GM19395 (cell line): ENCODE measurements around the gene NEK5.
"Not testable (repeated sequence)": the region's sequence is repeated elsewhere in the genome, so short reads cannot be mapped to it uniquely, and the experiment has no call there.

Experiments
- ATAC-seq: cut with Tn5 transposase; IDR thresholded peaks from one replicate; pipeline ENCODE4 v1.9.1; 2021; ENCODE audit warnings: mild to moderate bottlenecking, moderate library complexity; ENCODE audit not compliant: unreplicated experiment

NEK5 gene

DNA sequence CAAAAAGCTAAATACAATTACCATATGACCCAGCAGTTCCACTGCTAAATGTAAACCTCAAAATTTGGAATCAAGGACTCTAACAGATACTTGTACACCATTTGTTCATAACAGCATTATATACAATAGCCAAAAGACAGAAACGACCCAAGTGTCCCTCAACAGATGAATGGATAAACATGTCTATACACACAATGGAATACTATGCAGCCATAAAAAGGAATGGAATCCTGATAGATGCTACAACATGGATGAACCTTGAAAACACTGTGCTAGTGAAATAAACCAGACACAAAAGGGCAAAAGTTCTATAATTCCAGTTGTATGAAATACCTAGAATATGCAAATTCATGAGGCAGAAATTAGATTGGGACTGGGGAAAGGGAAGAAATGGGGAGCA, 18.4 kb upstream of the NEK5 start:
- ATAC-seq, result no peak

DNA sequence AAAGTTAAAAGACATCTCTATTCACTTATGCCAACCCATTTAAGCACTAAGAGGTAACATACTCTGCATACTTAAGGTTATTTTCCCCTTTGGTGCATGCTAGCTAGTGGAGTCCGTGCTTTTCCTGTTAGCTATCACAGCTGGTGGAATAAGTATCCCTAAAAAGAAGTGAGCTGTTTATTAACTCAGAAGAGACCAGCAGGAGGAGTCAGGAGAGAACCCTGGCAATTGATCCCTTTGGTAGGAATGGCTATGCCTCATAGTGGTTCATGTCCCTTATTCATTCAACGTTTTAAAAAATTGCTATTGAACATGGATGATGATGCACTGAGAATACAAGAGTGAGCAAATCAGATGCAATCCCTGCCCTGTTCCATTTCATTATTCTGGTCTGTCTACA, 12.4 kb upstream of the NEK5 start:
- no peak for ATAC-seq

DNA sequence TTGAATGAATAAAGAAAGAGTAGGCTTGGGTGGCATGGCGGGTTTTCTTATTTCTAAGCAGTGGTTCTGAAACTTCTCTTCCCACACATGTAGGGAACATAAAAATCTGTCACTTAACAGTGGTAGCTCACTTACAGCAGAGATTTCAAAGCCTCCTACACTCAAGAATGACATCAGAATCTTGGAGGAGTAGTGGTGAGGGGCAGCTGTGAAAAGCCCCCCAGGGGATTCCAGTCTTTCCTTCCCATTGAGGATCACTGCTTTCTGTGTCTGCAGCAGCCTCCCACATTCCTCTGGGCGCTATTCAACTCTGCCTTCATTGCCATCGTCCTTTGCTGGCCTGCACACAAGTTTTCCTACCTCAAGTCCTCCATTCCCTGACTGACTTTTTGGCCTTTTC, 8.6 kb upstream of the NEK5 start:
- no peak for ATAC-seq

DNA sequence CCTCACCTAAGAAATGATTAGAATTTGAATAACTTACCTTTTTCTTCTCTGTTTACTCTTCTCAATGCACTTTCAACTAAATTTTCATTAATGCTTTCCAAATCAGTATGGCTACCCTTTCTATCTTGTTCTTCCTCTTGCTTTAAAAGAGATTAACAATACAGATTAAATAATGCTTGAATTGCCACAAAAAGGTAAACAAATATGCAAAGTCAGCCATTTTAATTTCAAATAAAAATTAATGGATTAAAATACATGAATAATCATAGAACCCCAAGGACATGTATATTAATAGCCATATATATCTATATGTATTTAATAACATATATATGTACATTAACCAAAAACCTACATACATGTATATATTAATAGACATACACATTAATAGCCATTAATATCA, 7.9 kb upstream of the NEK5 start:
- ATAC-seq, result no peak

DNA sequence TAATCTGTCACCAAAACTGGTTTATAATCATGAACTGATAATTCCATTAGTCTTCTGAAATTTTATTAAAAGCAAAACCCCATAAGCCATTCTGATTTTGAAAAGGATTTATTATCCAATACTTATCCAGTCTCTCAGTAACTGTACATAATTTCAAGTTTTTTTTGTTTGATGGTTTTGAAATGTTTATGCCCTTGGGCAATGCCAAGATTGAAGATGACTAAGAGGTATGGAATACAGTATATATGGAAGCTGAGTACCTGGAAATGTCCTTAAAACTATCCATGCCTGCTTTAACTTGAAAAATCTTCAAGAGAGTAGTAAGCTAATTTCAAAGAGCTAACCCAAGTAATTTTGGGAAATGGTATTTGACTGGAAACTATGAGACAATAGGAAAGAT, 1.8 kb upstream of the NEK5 start:
- ATAC-seq, result no peak

DNA sequence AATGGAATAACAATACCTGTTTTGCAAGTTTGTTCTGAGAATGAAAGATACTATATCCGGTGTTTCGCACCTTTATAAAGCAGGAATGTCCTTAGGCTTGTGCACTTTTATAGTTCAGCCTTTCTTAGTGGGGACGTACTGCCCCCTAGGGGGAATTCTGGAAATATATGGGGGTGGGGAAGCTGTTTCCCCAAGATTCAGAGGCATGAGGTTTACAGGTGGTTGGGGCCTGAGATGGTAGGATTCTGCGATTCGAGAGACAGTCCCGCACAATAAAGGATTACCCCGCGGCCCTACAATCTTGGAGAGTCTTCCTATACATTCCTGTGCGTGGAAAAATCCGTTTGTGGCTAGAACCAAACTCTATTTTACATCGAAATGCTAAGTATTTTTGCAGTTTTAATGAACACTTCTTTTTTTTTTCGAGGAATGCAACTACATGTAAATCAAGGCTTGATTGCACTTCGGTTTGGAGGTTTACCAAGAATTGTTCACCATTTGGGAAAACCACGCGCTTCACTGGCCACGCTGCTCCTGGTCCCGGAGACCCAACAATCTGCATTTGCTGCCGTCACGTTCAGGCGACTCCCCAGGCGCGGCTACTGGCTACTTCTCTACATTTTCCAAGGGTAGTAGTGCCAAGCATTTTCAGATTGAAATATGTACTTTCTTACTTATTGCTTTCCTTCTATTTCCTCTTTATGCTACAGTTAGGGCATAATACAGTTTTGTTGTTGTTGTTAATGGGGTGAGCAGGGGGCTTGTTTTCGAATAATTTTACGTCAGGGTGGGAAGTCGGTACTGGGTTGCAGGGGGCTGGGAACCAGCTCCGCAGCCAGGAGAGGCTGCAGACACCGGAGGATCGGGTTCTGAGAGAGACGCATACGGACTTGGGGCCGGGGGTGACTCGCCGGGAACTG, 830 bp downstream of the NEK5 start:
- peak; percentile 64 for ATAC-seq

DNA sequence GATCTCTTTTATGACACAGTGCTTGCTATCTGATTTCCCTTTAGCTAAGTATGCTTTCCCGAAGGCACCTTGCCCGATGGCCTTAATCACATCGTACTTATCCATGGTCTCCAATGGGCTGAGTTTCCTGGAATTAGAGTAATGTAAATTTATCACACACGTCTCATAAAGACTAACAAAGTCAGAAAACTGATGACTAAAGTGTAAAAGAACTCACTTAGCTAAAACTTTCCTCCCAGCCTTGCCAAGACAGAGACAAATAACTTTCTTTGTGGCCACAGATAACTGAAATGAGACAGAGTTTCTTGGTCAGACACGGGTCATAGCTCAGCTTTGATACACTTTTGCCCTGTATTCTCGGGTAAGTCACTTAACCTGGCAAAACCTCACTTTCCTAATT, 1.5 kb downstream of the NEK5 start:
- peak; percentile 27 for ATAC-seq

DNA sequence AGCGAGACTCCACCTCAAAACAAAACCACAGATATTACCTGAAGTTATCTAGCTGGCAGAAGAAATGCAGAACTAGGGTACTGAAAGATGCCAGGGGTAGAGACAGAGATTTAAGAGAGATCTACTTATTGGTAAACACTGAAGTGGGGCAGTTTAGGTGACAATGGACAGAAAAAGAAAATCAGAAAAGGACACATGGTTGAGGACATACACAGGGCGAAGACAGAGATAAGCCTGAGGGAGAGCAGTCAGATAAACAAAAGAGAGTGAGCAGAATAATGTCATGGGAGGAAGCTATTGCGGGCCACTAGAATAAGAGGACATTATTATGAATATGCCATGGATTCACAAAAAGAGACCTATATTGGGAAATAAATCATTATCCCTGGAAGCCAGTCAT, 3.3 kb downstream of the NEK5 start:
- ATAC-seq, result no peak

DNA sequence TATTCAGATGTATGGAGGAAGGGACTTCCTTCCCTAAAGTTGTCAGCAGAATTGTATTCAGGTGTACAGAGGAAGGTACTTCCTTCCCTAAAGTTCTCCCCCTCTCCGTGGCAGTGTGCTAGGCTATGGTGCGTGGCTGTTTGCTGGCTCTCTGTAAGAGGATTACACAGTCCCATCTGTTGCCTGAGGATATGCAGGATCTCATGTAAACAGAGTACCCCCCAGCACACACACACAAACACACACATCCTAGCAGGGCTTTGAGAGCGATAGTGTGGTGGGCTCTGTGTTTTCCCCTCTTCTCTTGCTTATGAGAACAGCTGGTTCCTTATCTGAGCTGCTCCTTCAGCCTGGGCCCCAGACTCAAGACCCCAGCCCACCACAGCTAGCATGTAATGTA, 10.3 kb downstream of the NEK5 start:
- ATAC-seq, result no peak

DNA sequence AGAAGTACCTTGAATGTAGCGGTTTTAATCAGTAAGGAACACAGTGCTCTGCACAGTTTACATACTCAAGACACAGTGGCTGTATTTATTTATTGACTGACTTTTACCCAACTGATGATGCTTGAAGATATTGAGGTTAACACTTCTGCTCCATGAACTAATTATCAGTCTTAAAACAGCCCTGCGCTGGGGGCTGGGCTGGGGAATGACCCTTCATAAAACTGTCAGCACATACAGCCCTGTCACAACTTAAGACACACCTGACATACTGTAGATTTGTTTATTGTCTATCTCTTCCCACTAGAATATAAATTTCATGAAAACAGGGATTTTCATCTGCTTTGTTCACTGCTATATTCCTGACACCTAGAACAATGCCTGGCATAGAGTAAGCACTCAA, 10.8 kb downstream of the NEK5 start:
- no peak for ATAC-seq

DNA sequence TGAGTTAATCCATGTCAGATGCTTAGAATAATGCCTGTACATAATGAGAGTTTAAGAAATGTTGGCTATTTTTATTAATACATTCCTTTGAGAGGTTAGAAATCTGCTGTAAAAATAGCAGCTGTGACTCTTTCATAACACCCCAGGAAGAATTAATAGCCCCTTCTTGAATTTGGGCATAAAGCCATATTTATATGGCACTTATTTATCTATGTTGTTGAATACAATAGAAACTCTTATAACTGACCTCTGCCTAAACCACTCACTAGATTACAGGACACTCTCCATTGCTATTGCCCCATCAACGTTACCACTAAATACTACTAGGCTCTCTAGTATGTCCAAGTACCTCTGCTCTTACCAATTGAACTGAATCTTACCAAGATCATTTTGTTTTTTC, 16.3 kb downstream of the NEK5 start:
- no peak for ATAC-seq

DNA sequence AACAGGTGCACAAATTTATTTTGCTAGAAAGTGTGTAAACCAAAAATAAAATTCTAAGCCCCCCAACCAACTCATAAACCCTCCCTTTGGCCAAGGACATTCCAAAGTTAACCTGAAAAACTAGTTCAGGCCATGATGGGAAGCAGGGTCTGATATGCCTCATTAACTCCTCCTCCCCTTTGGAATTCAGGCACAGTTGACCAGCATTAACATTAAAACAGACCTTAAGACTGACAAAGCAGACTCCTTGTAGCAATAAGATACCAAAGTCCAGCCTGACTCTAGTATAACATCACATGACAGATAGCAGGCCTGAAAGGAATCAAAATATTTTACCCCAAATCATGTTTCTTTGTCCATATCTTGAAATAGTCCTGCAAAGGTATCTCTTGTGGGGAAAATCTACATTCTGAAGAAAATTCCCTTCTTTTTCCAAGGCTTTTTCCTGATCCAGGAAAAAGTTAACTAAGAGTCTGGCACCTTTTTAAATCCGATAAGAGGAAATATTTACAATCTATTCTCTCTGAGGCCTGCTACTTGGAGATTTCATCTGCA, 19.7 kb downstream of the NEK5 start:
- ATAC-seq, result no peak

DNA sequence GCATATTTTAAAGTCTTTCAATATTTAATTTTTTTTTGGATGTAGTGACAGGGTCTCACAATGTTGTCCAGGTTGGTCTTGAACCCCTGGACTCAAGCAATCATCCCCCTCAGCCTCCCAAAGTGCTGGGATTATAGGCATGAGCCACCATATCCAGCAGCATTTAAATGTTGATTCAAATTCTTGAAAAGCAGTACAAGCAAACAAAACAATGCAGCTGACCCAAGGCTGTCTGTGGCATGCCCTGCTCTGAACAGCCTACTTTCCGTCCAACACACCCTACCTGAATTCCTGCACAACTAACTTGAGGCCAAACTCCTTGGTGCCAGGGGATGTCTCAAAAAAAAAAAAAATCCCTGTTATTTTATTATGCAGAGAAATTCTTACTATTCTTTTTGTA, 23.0 kb downstream of the NEK5 start:
- no peak for ATAC-seq

DNA sequence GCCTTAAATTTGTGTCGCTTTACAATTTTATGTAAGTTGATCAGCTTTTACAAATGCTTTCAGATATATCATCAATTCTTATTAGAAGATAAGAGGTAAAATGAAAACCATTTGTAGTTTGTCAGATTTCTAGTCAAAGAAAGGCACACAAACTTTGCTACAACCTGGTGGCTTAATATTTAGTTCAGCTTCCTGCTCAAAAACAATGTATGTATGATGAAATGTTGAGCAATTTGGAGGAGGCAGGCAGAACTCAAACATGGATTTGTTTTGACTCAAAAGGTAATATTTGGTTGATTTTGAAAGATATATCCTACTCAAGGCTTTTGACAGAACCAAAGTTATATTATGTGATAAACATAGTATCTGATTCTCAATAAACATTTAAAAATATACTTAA, 24.2 kb downstream of the NEK5 start:
- ATAC-seq, result no peak

DNA sequence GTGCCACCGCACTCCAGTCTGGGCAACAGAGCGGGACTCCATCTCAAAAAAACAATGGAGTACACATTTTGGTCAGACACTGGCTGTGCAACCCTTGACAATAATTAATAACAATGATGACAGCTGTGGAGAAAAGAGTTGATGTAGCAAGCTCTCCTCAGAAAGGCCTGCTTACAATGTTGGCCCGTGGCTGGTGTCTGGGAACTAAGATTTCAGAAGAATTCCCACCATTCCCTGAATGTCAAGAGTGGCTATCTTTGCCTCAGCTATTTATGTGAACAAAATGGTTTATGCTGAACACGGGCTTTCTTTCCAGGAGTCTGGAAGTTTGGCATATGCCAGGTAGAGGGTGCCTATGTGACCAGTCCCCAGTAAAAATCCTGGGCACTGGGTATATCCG, 25.5 kb downstream of the NEK5 start:
- no peak for ATAC-seq

DNA sequence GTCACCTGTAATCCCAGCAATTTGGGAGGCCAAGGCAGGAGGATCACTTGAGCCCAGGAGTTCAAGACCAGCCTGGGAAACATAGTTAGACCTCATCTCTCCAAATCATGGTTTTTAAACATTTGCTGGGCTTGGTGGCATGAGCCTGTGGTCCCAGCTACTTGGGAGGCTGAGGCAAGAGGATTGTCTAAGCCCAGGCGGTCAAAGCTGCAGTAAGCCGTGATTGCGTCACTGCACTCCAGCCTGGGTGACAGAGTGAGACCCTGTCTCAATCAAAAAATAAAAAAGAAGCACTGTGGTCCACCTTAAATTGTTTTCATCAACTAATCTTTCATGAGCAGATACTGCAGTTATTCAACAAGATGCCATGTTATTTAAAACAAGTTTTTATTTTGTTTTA, 26.4 kb downstream of the NEK5 start:
- not testable (repeated sequence) for ATAC-seq

DNA sequence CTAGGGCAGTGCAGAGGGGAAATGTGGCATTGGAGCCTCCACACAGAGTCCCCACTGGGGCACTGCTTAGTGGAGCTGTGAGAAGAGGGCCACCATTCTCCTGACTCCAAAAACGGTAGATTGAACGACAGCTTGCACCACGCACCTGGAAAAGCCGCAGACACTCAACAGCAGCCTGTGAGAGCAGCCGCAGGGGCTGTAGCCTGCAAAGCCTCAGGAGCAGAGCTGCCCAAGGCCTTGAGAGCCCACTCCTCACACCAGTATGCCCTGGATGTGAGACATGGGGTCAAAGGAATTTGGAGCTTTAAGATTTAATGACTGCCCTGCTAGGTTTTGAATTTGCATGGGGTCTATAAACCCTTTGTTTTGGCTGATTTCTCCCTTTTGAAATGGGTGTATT, 31.7 kb downstream of the NEK5 start:
- no peak for ATAC-seq

DNA sequence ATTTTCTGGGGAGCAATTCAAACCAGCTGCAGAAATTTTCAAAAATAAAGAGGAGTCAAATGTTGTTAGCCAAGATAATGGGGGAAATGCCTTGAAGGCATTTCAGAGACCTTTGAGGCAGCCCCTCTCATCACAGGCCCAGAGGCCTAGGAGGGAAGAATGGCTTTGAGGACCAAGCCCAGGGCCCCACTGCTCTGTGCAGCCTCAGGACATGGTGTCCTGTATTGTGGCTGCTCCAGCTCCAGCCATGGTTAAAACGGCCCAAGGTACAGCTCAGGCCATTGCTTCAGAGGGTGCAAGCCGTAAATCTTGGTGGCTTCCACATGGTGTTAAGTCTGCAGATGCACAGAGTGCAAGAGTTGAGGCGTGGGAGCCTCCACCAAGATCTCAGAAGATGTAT, 32.1 kb downstream of the NEK5 start:
- ATAC-seq, result no peak

DNA sequence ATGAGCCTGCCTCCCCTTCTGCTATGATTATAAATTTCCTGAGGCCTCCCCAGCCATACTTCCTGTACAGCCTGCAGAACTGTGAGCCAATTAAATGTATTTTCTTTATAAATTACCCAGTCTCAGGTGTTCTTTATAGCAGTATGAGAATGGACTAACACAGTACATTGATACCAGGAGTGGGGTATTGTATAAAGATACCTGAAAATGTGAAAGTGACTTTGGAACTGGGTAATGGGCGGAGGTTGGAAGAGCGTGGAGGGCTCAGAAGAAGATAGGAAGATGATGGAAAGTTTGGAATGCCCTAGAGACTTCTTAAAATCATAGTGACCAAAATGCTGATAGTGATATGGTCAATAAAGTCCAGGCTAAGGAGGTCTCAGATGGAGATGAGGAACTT, 32.8 kb downstream of the NEK5 start:
- no peak for ATAC-seq

DNA sequence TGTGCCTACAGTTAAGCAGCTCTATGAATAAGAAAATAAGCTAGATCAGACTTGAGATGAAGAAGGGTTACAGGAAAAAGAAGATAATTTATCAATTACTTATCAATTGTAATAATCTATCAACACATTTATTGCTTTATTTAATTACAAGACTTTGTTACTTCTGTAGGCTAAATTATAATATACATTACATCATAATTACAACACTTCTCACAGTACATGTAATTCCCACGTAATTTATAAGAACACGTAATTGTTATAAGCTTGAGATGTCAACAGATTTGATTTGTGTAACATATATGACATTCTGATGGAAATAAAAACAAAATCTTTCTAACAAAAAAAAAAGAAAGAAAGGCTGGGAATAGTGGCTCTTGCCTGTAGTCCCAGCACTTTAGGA, 36.8 kb downstream of the NEK5 start:
- ATAC-seq, result no peak

DNA sequence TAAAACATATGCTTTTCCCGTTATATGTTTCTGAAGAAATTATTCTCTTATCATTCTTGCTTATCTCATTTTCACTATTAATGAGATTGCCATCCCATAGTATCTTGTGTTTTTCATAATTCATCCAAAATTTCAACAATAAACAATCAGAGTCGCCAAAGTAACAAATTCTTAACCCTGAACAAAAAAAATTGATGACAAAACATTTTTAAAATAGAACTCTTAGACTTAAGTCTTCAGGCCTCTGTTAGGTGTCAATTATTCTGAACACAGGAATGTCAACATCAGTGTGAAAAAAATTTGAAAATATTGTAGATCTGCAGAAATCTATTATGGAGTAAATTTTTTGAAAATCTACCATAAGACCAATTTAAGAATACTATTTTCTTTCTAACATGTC, 37.4 kb downstream of the NEK5 start:
- no peak for ATAC-seq

DNA sequence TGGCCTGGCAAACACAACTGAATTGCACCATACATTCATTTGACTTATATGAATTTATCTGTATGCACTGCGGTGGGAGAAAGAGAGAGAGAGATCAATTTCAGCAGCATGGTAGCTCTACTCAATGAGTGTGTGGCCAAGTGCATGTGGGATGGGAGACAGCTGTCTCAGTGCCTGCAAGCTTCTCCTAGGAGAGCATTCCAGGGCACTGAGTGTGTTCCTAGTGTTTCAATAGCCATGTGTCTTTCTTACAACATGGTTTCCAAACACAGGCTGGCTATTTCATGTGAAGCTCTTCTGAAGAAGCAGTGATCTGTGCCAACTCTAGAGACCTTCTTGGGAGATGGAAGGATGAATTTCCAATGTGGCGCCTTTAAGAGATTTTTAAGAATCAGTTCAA, 43.5 kb downstream of the NEK5 start:
- no peak for ATAC-seq

DNA sequence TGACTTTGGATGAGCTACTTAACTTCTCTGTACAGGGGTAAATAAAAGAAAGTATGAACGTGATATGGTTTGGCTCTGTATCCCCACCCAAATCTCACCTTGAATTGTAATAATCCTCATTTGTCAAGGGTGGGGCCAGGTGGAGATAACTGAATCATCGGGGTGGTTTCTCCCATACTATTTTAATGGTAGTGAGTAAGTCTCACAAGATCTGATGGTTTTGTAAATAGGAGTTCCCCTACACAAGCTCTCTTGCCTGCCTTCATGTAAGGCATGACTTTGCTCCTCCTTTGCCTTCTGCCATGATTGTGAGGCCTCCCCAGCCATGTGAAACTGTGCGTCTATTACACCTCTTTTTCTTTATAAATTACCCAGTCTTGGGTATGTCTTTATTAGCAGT, 43.9 kb downstream of the NEK5 start:
- not testable (repeated sequence) for ATAC-seq
